WTC11 (cell line): ENCODE results near the gene TRAPPC10.

Experiments
- FOXK1 ChIP-seq: sonication (generic); formaldehyde crosslinking; IDR thresholded peaks from 2 replicates; pipeline ENCODE4 v1.8.0; 2022; ENCODE audit warnings: mild to moderate bottlenecking, moderate library complexity, missing genetic modification reagents
- TF ChIP-seq, protein P1 (sequence below): fragments of 200-600 bp; IDR thresholded peaks from 2 replicates; pipeline ENCODE4 v1.8.0; 2022; ENCODE audit warnings: antibody characterized with exemption

- TF ChIP-seq, protein P1, sequence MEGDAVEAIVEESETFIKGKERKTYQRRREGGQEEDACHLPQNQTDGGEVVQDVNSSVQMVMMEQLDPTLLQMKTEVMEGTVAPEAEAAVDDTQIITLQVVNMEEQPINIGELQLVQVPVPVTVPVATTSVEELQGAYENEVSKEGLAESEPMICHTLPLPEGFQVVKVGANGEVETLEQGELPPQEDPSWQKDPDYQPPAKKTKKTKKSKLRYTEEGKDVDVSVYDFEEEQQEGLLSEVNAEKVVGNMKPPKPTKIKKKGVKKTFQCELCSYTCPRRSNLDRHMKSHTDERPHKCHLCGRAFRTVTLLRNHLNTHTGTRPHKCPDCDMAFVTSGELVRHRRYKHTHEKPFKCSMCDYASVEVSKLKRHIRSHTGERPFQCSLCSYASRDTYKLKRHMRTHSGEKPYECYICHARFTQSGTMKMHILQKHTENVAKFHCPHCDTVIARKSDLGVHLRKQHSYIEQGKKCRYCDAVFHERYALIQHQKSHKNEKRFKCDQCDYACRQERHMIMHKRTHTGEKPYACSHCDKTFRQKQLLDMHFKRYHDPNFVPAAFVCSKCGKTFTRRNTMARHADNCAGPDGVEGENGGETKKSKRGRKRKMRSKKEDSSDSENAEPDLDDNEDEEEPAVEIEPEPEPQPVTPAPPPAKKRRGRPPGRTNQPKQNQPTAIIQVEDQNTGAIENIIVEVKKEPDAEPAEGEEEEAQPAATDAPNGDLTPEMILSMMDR, result no peak
- no peak for TF ChIP-seq FOXK1 (CRISPR knock-in tag)
Measured at GRCh38 chr21:43968410-43969114, 43.5 kb upstream of the TRAPPC10 start.
